Measurements from ENCODE around the gene IL18BP. TPM values are rescaled to one million over a fixed set of nuclear protein-coding genes. Genes with fewer than 3 reads are reported as not detected.

IL18BP gene
- total RNA-seq, 1 donor from 2014 or later, result 18.5 TPM

DNA sequence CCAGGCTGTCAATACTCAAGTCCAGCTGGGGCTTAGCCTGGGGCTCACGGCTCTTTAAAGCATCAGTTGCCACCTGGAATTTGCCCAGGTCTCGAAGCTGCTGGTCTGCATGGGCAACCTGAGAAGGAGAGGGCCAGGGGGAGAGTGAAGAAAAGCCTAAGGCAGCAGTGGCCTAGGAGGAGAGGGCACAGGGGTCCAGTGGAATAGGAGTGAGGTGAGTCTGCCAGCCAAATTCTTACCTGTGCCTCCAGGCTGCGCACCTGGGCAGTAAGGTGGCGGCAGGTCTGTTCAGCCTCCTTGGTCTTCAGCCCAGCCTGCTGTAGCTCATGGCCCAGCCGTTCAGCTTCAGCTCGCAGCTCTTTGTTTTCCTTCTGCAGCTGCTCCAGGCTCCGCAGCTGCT, 10.0 kb downstream of the IL18BP start:
- no peaks in the 10 kb centered on the region for H3K4me1 Mint-ChIP-seq (ENCODE audit: low read depth)
- no peak for DNase-seq (ENCODE audit: low spot score)
- H3K27ac Mint-ChIP-seq, result no peak overlapping the region
- H3K4me3 Mint-ChIP-seq, result no peak overlapping the region
- peaks cover 2% of the 10 kb centered on the region for H3K27me3 Mint-ChIP-seq (ENCODE audit: insufficient read depth)
- peaks cover 47% of the 10 kb centered on the region for H3K36me3 Mint-ChIP-seq (ENCODE audit: low read depth)
- no peaks in the 10 kb centered on the region for H3K9me3 Mint-ChIP-seq
- intact Hi-C loops (cut with micrococcal nuclease), result no loop called here

DNA sequence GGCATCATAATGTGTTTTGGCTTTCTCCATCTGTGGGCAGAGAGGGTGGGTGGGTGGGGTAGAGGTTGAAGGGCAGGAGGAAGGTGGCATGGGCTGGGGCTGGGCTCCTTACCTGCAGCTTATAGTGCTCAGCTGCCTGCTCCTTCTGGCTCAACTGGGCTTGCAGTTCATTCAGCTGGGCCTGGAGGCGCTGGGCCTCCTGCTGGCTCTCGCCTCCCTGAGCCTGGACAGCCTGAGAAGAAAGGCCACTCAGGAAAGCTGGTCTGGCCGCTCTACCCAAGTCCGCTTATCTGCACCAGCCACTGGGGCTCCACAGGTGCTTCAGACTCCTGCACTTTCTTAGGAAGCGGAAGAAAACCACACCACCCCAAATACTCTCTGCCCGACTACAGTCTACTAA, 10.4 kb downstream of the IL18BP start:
- no peaks in the 10 kb centered on the region for H3K4me1 Mint-ChIP-seq (ENCODE audit: low read depth)
- no peaks in the 10 kb centered on the region for H3K9me3 Mint-ChIP-seq
- DNase-seq (ENCODE audit: low spot score), result no peak
- intact Hi-C loops (cut with micrococcal nuclease), result no loop called here
- peaks cover 44% of the 10 kb centered on the region for H3K36me3 Mint-ChIP-seq (ENCODE audit: low read depth)
- H3K4me3 Mint-ChIP-seq, result no peak overlapping the region
- no peak overlapping the region for H3K27ac Mint-ChIP-seq
- H3K27me3 Mint-ChIP-seq (ENCODE audit: insufficient read depth), result peaks cover 2% of the 10 kb centered on the region

- Mint-ChIP-seq H3K27me3 (ENCODE audit: insufficient read depth) (peaks cover 2% of the 10 kb centered on the region), H3K27ac (peak overlapping the region; percentile 18), H3K4me3 (no peak overlapping the region), H3K9me3 (no peaks in the 10 kb centered on the region), H3K36me3 (ENCODE audit: low read depth) (peaks cover 54% of the 10 kb centered on the region), H3K4me1 (ENCODE audit: low read depth) (no peaks in the 10 kb centered on the region)
- intact Hi-C loops (cut with micrococcal nuclease), result no loop called here
- no peak for DNase-seq (ENCODE audit: low spot score)
Observed at GRCh38 chr11:72010529-72011233, 12.0 kb downstream of the IL18BP start.

GRCh38 chr11:72012091-72012630, 13.5 kb downstream of the IL18BP start:
- H3K27ac Mint-ChIP-seq, result no peak overlapping the region
- H3K9me3 Mint-ChIP-seq, result no peaks in the 10 kb centered on the region
- intact Hi-C loops (cut with micrococcal nuclease), result no loop called here
- H3K27me3 Mint-ChIP-seq (ENCODE audit: insufficient read depth), result peaks cover 2% of the 10 kb centered on the region
- H3K36me3 Mint-ChIP-seq (ENCODE audit: low read depth), result peaks cover 53% of the 10 kb centered on the region
- no peak overlapping the region for H3K4me3 Mint-ChIP-seq
- DNase-seq (ENCODE audit: low spot score), result no peak
- no peaks in the 10 kb centered on the region for H3K4me1 Mint-ChIP-seq (ENCODE audit: low read depth)

DNA sequence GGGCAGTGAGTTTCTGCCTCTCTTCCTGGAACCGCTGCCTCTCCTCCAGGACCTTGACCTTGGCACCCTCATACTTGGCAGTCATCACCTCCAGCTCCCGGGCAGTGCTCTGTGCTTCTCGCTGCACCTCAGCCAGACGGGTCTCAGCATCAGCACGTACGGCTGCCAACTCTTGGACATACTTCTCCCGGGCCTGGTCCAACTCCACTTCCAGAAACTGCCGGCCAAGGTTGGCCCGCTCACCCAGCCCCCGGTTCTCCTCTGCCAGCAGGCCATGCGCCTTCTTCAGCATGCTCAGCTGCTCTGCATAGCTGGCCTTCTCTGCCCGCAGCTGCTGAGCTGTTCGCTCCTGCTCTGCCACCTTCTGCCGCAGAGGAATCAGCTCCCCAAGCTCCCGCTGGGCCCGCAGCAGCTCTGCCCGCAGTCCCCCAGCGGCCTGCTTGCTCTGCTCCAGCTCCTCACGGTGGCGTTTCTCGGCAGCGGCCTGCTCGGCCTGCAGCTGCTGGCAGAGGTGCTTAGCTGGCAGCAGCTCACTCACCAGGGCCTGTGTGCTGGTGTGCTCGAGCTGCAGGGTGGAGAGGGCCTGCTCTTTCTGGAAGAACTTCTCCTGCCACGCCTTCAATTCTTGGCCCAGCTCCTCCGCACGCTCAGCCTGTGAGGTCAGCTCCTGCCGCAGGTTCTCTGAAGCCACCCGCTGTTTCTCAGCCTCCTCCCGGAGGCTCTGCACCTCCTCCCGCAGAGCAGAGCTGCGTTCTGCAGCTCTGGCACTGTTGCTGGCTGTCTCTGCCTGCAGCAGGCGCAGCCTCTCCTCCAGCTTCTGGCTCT, 14.4 kb downstream of the IL18BP start:
- Mint-ChIP-seq H3K9me3 (no peaks in the 10 kb centered on the region), H3K4me3 (no peak overlapping the region), H3K4me1 (ENCODE audit: low read depth) (no peaks in the 10 kb centered on the region), H3K27me3 (ENCODE audit: insufficient read depth) (peaks cover 2% of the 10 kb centered on the region), H3K36me3 (ENCODE audit: low read depth) (peaks cover 53% of the 10 kb centered on the region), H3K27ac (no peak overlapping the region)
- intact Hi-C loops (cut with micrococcal nuclease), result no loop called here
- DNase-seq (ENCODE audit: low spot score), result no peak

- no peaks in the 10 kb centered on the region for H3K9me3 Mint-ChIP-seq
- no peak overlapping the region for H3K4me3 Mint-ChIP-seq
- H3K36me3 Mint-ChIP-seq (ENCODE audit: low read depth), result peaks cover 54% of the 10 kb centered on the region
- H3K27ac Mint-ChIP-seq, result no peak overlapping the region
- intact Hi-C loops (cut with micrococcal nuclease), result no loop called here
- H3K4me1 Mint-ChIP-seq (ENCODE audit: low read depth), result no peaks in the 10 kb centered on the region
- no peak for DNase-seq (ENCODE audit: low spot score)
- H3K27me3 Mint-ChIP-seq (ENCODE audit: insufficient read depth), result peaks cover 2% of the 10 kb centered on the region
Observed at GRCh38 chr11:72013765-72014711, 15.3 kb downstream of the IL18BP start.

DNA sequence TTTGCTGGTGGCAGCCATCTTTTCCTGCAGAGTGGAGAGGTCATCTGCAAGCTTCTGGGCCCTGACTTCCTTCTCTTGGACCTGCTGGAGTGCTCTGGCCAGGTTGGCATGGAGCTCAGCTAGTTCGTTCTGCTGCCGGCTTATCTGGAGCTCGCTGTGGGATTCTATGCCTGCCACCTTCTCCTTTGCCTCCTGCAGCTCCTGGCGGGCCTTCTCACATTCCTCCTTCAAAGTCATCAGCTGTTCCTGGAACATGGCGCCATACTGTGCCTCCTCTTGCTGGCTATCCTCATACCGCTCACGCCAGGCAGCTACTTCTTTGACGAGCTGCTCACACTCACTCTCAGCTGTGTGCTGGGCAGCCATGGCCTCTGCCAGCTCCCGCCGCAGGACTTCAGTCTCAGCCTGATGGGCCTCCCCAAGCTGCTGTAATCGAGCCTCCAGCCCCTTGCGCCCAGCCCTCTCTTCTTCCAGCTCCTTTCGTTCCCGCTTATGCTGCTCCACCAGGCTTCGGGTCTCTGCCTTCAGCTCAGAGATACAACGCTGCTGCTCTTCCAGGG, 16.1 kb downstream of the IL18BP start:
- Mint-ChIP-seq H3K4me1 (ENCODE audit: low read depth) (no peaks in the 10 kb centered on the region), H3K4me3 (no peak overlapping the region), H3K27ac (no peak overlapping the region), H3K27me3 (ENCODE audit: insufficient read depth) (no peaks in the 10 kb centered on the region), H3K9me3 (no peaks in the 10 kb centered on the region), H3K36me3 (ENCODE audit: low read depth) (peaks cover 56% of the 10 kb centered on the region)
- no peak for DNase-seq (ENCODE audit: low spot score)
- intact Hi-C loops (cut with micrococcal nuclease), result no loop called here

GRCh38 chr11:72015511-72016061, 16.9 kb downstream of the IL18BP start:
- Mint-ChIP-seq H3K27ac (peak overlapping the region; percentile 21), H3K4me1 (ENCODE audit: low read depth) (no peaks in the 10 kb centered on the region), H3K36me3 (ENCODE audit: low read depth) (peaks cover 62% of the 10 kb centered on the region)

DNA sequence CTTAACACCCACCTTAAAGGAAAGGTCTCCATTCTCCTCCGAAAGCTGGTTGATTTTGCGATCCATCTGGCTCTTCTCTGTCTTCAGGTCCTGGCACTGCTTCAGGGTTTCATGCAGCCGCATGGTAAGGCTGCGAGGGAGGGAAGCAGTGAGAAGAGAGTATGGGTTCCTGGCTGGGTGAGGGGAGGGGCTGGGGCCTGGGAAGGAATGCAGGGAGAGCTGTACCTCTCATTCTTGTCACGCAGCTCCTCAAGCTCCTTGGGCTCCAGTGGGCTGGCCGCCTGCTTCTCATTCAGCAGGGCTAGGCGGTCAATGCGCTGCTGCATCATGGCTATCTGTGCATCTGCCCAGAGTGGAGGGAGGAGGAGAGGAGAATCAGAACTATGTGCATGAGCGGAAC, 19.5 kb downstream of the IL18BP start:
- Mint-ChIP-seq H3K9me3 (no peaks in the 10 kb centered on the region), H3K4me1 (ENCODE audit: low read depth) (no peaks in the 10 kb centered on the region), H3K27ac (peak overlapping the region; percentile 55), H3K27me3 (ENCODE audit: insufficient read depth) (no peaks in the 10 kb centered on the region), H3K4me3 (no peak overlapping the region), H3K36me3 (ENCODE audit: low read depth) (peaks cover 59% of the 10 kb centered on the region)
- DNase-seq (ENCODE audit: low spot score), result no peak
- intact Hi-C loops (cut with micrococcal nuclease), result no loop called here

More at GRCh38 chr11:72015511-72016061, 16.9 kb downstream of the IL18BP start:
- no peaks in the 10 kb centered on the region for H3K9me3 Mint-ChIP-seq
- no peak overlapping the region for H3K4me3 Mint-ChIP-seq
- intact Hi-C loops (cut with micrococcal nuclease), result no loop called here
- no peaks in the 10 kb centered on the region for H3K27me3 Mint-ChIP-seq (ENCODE audit: insufficient read depth)
- no peak for DNase-seq (ENCODE audit: low spot score)

- no peaks in the 10 kb centered on the region for H3K9me3 Mint-ChIP-seq
- no peaks in the 10 kb centered on the region for H3K27me3 Mint-ChIP-seq (ENCODE audit: insufficient read depth)
- H3K36me3 Mint-ChIP-seq (ENCODE audit: low read depth), result peaks cover 32% of the 10 kb centered on the region
- no peak overlapping the region for H3K27ac Mint-ChIP-seq
- H3K4me1 Mint-ChIP-seq (ENCODE audit: low read depth), result peaks cover 31% of the 10 kb centered on the region
- H3K4me3 Mint-ChIP-seq, result no peak overlapping the region
- no peak for DNase-seq (ENCODE audit: low spot score)
- intact Hi-C loops (cut with micrococcal nuclease), result no loop called here
Observed at GRCh38 chr11:72023335-72023734, 24.6 kb downstream of the IL18BP start.

DNA sequence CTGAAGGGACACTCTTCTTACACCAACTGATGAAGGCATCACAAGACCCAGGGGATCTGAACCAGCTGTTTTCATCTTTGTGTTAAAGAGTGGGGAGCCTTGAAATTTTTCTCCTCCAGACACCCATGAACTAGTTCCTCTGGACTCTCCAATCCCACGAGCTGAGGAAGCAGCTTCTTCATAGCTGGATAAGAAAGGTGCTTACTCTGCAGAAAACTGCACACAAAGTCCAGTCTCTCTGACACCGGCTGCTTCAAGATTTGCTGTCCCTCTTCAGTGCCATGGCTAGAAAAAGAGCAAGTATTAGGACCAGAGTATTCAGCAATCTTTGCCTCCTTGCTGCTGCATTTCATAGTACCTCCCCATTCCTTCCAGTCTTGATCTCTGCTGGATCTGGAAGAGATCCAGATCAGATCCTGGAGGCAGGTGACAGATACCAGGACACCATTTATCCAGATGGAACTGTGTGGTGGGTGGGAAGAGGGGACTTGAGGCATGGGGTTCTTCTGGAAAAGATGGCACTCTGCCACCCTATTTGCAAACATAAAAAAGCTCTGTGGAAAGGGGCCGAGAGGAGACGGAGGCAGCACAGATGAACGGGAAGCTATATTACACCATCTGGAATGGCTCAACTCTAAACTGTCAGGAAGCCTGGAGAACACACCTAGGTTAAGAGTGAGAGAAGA, 25.5 kb downstream of the IL18BP start:
- H3K4me3 Mint-ChIP-seq, result no peak overlapping the region
- intact Hi-C loops (cut with micrococcal nuclease), result loop anchor here (2.0 kb wide), 1 partner anchor 47 kb away; no protein-coding TSS in a partner anchor
- peaks cover 37% of the 10 kb centered on the region for H3K4me1 Mint-ChIP-seq (ENCODE audit: low read depth)
- H3K27me3 Mint-ChIP-seq (ENCODE audit: insufficient read depth), result no peaks in the 10 kb centered on the region
- no peak for DNase-seq (ENCODE audit: low spot score)
- H3K36me3 Mint-ChIP-seq (ENCODE audit: low read depth), result peaks cover 29% of the 10 kb centered on the region
- H3K27ac Mint-ChIP-seq, result no peak overlapping the region
- no peaks in the 10 kb centered on the region for H3K9me3 Mint-ChIP-seq
